Colon (tissue), 2 donors: ENCODE measurements around the gene LAMB1.
"Not testable (repeated sequence)": the region's sequence is repeated elsewhere in the genome, so short reads cannot be mapped to it uniquely, and the experiment has no call there.

ENCODE experiments used
- FAIRE-seq: peaks from 2 replicates; lab custom pipeline; 2012; peaks lifted over from hg19 to GRCh38; lab: Jason Lieb, UNC
- donor health status: control.
- donor health status: control.

Gene LAMB1

GRCh38 chr7:107917763-107918651 is 85.0 kb downstream of the LAMB1 start:
- FAIRE-seq: no peak

DNA sequence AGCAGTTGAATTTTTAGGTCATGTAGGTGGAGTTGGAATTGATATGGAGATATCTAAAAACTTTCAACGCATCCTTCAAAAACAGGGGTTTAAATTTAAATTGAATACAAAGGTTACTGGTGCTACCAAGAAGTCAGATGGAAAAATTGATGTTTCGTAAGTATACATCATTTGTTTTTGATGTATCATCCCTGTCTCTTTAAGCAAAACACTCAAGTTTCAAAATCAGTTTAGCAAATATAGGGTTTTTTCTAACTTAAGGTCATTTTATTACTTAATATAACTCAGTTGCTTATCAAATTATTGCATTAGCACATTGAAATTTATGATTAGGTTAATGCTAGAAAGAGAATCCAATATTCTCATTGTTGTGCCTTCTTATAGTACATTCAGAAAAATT is 87.4 kb downstream of the LAMB1 start:
- no peak for FAIRE-seq

DNA sequence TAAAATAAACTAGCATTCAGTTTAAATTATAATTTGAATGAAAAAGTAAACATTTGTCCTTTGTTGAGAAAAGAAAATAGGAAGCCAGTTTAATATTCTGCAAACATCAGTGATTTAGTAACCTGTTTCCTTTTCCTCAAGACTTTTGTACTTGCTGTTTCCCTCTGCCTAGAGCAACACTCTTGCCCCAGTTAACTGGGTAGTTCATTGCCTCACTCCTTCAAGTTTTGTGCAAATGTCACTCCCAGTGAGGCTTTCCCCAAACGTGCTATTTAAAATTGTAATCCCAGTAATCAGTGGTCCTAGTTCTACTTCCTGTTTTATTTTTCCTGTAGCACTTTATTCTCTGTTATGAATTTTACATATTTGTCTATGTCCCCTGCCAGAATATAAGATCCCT is 88.1 kb downstream of the LAMB1 start:
- FAIRE-seq: no peak

- FAIRE-seq: no peak
Measured at GRCh38 chr7:107913851-107914250, 89.1 kb downstream of the LAMB1 start.

GRCh38 chr7:107911981-107912380 is 91.0 kb downstream of the LAMB1 start:
- FAIRE-seq: no peak

DNA sequence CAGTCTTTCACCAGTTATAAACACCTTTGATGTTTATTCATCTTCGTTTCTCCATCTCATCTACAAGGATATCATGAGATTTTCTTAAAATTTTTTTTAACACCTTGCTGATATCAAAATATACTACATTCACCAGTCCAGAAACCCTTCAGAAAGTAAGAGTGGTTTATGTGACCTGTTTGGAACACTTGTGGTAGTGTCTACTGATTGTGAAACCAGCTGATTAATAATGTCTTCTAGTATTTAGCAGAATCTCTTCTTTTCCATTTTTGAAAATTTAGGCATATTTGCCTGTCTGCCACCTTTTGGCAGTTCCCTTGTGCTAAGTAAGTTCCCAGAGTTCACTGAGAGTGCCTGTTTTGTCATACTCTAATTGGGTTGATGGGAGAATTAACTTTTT is 93.5 kb downstream of the LAMB1 start:
- no peak for FAIRE-seq

GRCh38 chr7:107907790-107908189 is 95.2 kb downstream of the LAMB1 start:
- no peak for FAIRE-seq

- no peak for FAIRE-seq
Measured at GRCh38 chr7:107902381-107902780, 100.6 kb downstream of the LAMB1 start.

DNA sequence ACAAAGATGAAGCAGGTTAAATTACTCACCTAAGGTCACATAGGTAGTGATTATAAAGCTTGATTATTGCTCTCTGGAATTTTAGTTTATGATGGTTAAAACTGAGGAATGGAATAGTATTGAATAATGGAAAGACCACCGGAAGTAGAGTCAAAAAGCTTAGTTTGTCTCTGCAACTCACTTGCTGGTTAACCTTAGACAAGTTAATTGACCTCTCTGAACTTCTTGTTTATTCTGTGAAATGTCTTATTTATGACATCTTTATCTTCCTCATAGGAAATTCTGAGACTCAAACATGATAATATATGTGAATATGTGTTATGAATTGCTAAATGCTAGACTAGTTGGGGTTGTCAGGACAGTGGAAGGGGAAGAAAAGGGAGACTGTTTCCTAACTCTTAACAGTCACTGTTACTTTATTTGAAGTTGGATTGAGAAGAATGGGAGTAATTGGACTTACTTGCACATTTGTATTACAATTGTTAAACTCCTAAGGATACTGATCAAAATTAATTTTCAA is 102.4 kb downstream of the LAMB1 start:
- FAIRE-seq: no peak

- FAIRE-seq: peak; percentile 14
Measured at GRCh38 chr7:107898997-107899594, 103.9 kb downstream of the LAMB1 start.

GRCh38 chr7:107892367-107892741 is 110.6 kb downstream of the LAMB1 start:
- FAIRE-seq: not testable (repeated sequence)

DNA sequence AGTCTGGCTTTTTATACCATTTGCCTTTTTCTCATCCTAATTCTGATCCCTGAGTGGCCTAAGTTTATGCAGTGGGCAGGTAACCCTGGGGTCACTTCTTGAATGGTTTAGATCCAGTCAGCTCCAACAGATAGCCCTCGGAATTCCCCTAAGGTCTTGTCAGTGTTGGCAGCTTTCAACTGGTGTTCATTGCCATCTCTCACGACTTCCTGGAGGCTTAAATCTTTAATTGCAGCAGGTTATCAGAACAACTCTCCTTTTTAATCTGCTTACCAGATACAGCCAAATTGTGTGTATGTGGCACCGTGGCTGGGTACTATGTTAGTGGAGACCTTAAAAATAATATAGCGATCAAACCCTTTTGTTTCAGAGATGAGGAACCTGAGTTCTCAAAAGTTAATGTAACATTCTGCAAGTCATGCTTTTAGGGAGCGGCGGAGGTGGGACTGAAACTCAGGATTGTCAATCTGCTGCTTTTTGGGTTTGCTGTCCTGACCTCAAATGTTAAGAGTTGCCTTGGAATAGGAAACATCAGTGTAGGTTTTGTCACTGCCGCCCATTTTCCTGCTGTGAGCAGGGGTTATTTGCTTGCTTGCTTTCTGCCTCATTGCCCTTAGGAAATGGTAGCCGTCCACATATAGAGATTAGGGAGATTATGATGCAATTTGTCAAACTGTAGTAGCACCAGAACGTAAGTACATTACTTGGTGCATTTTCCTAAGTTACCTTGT is 111.2 kb downstream of the LAMB1 start:
- no peak for FAIRE-seq

DNA sequence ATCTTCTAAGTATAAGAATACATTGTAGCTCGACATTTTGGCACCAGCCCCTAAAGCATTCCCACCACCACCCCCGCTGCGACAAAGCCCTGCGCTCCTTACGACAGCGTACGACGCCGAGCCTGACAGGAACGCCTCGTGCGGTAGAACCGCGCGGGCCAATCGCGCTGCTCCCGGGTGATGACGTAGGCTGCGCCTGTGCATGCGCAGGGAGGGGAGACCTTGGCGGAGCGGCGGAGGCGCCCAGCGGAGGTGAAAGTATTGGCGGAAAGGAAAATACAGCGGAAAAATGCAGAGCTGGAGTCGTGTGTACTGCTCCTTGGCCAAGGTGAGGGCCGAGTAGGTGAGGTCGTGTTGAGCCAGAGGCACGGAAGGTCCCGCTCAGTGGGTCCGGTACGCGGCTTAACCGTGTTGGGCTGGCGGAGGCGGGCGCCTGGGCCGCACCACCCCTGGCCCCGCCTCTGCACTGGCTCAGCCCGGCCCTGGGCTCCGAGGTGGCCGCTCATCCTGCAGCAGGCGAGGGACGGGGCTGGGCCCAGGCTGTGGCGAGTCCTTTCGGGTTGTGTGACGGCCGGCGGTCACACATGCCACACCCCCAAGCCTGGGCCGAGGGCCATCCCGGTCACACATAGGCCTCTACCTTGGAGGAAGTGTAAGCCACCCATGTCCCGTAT is 111.9 kb downstream of the LAMB1 start, which contains the start of gene DLD:
TSS of gene DLD (plus strand) at position 222 of the 674 bp plus-strand sequence. CDS start at position 290, 68 bp downstream.
- no peak for FAIRE-seq

DNA sequence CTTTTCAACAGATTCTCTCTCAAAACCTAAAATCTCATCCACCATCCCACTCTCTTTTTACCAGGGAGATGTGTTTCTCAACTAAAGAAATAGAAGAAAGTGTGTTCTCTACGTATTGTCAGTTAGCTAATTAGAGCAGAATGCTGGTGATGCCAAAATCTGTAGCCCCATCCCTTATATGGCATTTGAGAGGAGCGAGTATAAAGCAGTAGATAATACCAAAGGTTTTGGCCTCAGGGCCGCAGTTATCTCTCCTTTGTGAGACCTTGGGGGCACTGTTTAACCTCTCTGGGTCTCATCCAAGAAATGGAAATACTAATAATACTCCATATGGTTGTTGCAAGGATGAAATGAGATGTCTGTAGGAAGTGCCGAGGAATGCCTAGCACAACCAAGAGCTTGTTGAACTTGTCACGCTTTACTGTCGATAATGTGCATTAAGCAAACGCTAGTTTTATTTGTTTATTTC is 112.4 kb downstream of the LAMB1 start:
- no peak for FAIRE-seq

GRCh38 chr7:107889992-107890391 is 113.0 kb downstream of the LAMB1 start:
- FAIRE-seq: no peak

DNA sequence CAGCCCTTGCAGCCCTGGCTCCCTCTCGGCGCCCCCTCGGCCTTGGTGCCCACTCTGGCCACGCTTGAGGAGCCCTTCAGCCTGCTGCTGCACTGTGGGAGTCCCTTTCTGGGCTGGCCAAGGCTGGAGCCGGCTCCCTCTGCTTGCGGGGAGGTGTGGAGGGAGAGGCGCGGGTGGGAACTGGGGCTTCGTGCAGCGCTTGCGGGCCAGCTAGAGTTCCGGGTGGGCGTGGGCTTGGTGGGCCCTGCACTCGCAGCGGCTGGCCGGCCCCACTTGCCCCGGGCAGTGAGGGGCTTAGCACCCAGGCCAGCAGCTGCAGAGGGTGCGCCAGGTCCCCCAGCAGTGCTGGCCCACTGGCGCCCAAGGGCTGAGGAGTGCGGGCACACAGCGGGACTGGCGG is 115.1 kb downstream of the LAMB1 start:
- FAIRE-seq: not testable (repeated sequence)

GRCh38 chr7:107884066-107884818 is 118.7 kb downstream of the LAMB1 start:
- no peak for FAIRE-seq

- FAIRE-seq: no peak
Measured at GRCh38 chr7:107882766-107883165, 120.2 kb downstream of the LAMB1 start.

DNA sequence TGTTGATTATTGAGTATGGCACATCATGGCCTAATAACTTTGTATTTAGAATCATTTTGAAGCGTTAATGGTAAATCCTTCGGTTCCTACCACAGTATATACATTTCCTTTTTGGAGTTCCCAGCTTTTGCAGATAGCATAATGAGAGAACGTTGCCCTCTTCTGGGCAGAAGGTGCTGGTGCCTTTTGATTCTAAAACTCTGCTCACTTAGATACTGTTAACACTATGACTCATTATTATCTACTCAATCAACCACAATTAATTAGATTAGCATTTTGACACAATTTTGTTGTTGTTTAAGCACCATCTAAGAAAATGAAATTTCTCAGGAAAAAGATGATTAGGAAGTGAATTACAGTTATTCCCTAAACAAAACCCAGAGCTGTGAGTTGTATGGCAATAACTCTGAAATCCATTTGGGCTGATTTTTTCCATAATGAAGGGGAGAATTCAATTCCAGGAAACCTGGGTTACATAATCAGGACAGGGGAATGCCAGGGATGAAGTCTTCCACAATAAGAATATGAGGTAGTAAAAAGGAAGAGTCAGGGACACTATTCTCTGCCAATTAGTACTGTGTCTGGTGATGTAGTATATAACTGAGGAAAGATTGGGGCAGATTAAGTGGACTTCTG is 123.4 kb downstream of the LAMB1 start:
- no peak for FAIRE-seq

DNA sequence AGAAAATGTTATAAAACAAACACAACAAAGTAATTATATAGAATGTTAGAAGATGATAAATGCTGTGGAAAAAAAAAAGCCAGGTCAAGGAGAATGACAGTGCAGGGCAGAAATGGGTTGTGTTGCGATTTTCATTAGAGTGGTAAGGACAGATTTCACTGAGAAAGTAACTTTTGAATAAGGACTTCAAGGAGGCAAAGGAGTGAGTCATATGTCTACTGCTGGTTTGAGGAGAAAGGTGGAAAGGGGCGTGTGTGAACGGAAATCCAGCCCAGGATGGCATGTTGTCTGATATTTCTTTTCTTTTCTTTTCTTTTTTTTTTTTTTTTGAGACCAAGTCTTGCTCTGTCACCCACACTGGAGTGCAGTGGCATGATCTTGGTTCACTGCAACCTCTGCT is 124.3 kb downstream of the LAMB1 start:
- FAIRE-seq: no peak
